K562 (cell line): ENCODE data around the gene ZNF559. TPM values are rescaled to one million over a fixed set of nuclear protein-coding genes. Genes with fewer than 3 reads are reported as not detected.

ENCODE experiments used
- CEBPG ChIP-seq, 3 experiments: fragments of 200-800 bp in 1 of 3; sonication (Bioruptor generic) in 1 of 3; sonication (generic) in 1 of 3; formaldehyde crosslinking in 1 of 3; IDR thresholded peaks in 2 of 3; conservative IDR thresholded peaks in 1 of 3; 2 replicates each; pipeline versions ENCODE4 v1.6.1 to v1.8.0; 2016 to 2022; ENCODE audit warnings: missing compliant biosample characterization in 2 of 3, missing genetic modification characterization in 2 of 3, mild to moderate bottlenecking in 1 of 3, missing genetic modification reagents in 1 of 3
- IRF9 ChIP-seq: fragments of 450-650 bp; IDR thresholded peaks from 2 replicates; pipeline ENCODE4 v1.6.1; 2016; ENCODE audit warnings: missing biosample characterization, missing genetic modification characterization
- MAFG ChIP-seq: fragments of 450-650 bp; conservative IDR thresholded peaks from 2 replicates; pipeline ENCODE4 v1.6.1; 2016; ENCODE audit warnings: missing genetic modification characterization, missing compliant biosample characterization
- MAFK ChIP-seq: IDR thresholded peaks from 2 replicates; pipeline ENCODE4 v1.6.1; 2011; ENCODE audit warnings: low read length, improper control_type of control experiment
- MGA ChIP-seq: fragments of 450-650 bp; IDR thresholded peaks from 2 replicates; pipeline ENCODE4 v1.6.1; 2016; ENCODE audit warnings: mild to moderate bottlenecking, moderate library complexity
- NCOR1 ChIP-seq: fragments of 450-650 bp; IDR thresholded peaks from 2 replicates; pipeline ENCODE4 v1.6.1; 2016; ENCODE audit warnings: mild to moderate bottlenecking, moderate library complexity
- NFE2 ChIP-seq: IDR thresholded peaks from 2 replicates; pipeline ENCODE4 v1.6.1; 2014; ENCODE audit warnings: antibody characterized with exemption, low read depth
- POLR2AphosphoS2 ChIP-seq: IDR thresholded peaks from 2 replicates; pipeline ENCODE4 v1.6.1; 2012; ENCODE audit warnings: low read length, improper control_type of control experiment
- SMAD3 ChIP-seq: fragments of 450-650 bp; formaldehyde crosslinking; conservative IDR thresholded peaks from 2 replicates; pipeline ENCODE4 v1.4.0; 2020; ENCODE audit warnings: mild to moderate bottlenecking
- SOX6 ChIP-seq: fragments of 450-650 bp; IDR thresholded peaks from 2 replicates; pipeline ENCODE4 v1.6.1; 2014; ENCODE audit warnings: mild to moderate bottlenecking
- SUPT5H ChIP-seq: fragments of 450-650 bp; IDR thresholded peaks from 2 replicates; pipeline ENCODE4 v1.6.1; 2016
- ZBTB7A ChIP-seq: IDR thresholded peaks from 2 replicates; pipeline ENCODE4 v1.6.1; 2011; ENCODE audit warnings: low read depth, mild to moderate bottlenecking, low read length, moderate library complexity, borderline replicate concordance; ENCODE audit not compliant: control insufficient read depth
- ZNF740 ChIP-seq, 3 experiments: fragments of 200-800 bp in 1 of 3; sonication (Bioruptor generic) in 1 of 3; sonication (generic) in 1 of 3; formaldehyde crosslinking in 1 of 3; IDR thresholded peaks; 2 replicates each; pipeline versions ENCODE4 v1.6.1 to v1.8.0; 2016 to 2022; ENCODE audit warnings: mild to moderate bottlenecking in 2 of 3, missing compliant biosample characterization in 2 of 3, missing genetic modification characterization in 2 of 3, missing genetic modification reagents in 1 of 3
- polyA plus RNA-seq, 8 experiments: library from polyadenylated mRNA; depleted of rRNA in 4 of 8; stranded (reverse) in 5 of 8; unstranded in 3 of 8; fragments of >200 nt; fragmentation: Nextera tagmentation in 2 of 8; fragmentation: Illumina TruSeq in 1 of 8; extraction: Ambion mirVana in 2 of 8; extraction: Trizol in 1 of 8; gene quantifications; 2 replicates each; pipeline versions ENCODE4 v1.2.1 to v1.2.3, GENCODE V29; 2011 to 2014; ENCODE audit warnings: inconsistent platforms in 1 of 8, missing spikeins in 1 of 8
- total RNA-seq, 7 experiments: library from RNA; depleted of rRNA in 6 of 7; stranded (reverse); fragments of >200 nt in 6 of 7; fragmentation: Illumina TruSeq in 2 of 7; extraction: Trizol in 2 of 7; gene quantifications; 2 replicates each; pipeline versions ENCODE4 v1.2.1 to v1.2.3, GENCODE V29; 2011 to 2021; ENCODE audit warnings: low replicate concordance in 1 of 7

The ZNF559 gene
- total and polyA plus RNA-seq, 9 of the 15 experiments (the other 6 are each of a cell fraction or from before 2014, with no cell fraction given), result 4.0 to 21.5 (median 11.5) TPM

DNA sequence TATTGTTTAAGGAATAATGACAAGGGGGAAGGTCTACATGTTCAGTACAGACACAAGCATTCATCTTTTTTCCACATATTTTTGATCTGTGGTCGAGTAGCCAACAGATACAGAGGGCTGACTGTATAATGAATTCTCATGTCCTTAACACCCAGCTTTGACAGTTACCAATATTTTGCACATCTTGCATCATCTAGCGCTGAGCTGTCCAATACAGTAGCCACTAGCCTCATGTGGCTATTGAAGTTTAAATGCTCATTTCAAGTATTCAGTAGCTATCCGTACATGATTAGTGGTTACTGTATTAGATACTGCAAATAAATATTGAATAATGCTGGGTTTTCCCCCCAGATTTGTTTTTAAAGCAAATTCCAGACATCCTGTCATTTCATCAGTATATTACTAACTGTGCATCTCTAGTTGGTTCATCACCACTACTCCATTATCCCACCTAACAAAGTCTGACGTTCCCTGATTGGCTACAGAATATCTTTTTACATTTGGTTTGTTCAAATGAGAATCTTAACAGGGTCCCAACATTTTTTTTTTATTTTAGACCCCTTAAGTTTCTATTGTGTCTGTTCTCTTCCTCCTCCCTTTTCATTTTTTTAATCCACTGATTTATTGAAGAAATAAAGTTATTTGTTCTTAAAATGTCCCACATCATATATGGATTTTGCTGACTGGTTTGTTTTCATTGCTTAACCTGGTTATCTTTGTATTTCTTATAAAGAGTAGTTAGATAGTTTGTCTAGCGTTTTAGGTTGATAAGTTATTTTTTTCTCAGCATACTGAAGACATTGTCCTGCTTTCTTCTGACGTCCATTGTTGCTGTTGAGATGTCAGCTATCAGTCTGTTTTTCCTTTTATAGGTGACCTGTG, 47.0 kb downstream of the ZNF559 start (continued):
- TF ChIP-seq MGA, result peak; percentile 67
- TF ChIP-seq ZNF740 (CRISPR knock-in tag; IDR thresholded peaks at IDR 0.05), result no peak
- no peak for TF ChIP-seq ZNF740 (tag; IDR thresholded peaks at IDR 0.05)
- no peak for TF ChIP-seq NCOR1
- TF ChIP-seq SMAD3 (CRISPR knock-in tag), result no peak
- TF ChIP-seq MAFK, result peak; percentile 68; the same call in 1 of the 2 replicates
- no peak for TF ChIP-seq NFE2
- peak; percentile 71 for TF ChIP-seq MAFG (tag)
- TF ChIP-seq SUPT5H, result no peak
- peak; percentile 75; the same call in 1 of the 2 replicates for TF ChIP-seq SOX6
- TF ChIP-seq IRF9 (tag), result peak; percentile 59; the same call in 1 of the 2 replicates
- TF ChIP-seq POLR2AphosphoS2, result no peak
- no peak for TF ChIP-seq ZBTB7A
- peak; percentile 89 for TF ChIP-seq CEBPG (CRISPR knock-in tag; IDR thresholded peaks at IDR 0.05)
- TF ChIP-seq CEBPG (tag; conservative IDR thresholded peaks at IDR 0.05 in 1 of 2, IDR thresholded peaks at IDR 0.05 in 1 of 2), result peak in 1 of 2 experiments; percentile 97; a peak in 2 of 4 replicates
